ENCODE measurements around the gene CEACAM16.

Gene CEACAM16

GRCh38 chr19:44725251-44725650 lies 26.3 kb downstream of the CEACAM16 start:
- DNase-seq (ENCODE audit: low read depth in 2 of 2) = no peak

- DNase-seq (ENCODE audit: low read depth in 2 of 2) = no peak
These were observed 26.7 kb downstream of the CEACAM16 start for GRCh38 chr19:44725684-44726083.

DNA sequence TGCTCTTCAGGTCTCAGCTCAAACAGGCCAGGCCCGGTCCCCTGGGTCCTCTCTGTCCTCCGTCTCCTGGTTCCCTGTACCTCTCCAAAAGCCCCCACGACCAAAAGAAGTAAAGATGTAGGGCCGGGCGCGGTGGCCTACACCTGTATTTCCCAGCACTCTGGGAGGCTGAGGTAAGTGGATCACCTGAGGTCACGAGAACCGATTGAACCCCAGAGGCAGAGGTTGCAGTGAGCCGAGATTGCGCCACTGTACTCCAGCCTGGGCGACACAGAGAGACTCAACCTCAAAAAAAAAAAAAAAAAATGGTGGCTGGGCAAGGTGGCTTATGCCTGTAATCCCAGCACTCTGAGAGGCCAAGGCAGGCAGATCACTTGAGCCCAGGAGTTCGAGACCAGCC lies 27.5 kb downstream of the CEACAM16 start:
- no peak for DNase-seq (ENCODE audit: low read depth in 2 of 2)

GRCh38 chr19:44728178-44728577 lies 29.2 kb downstream of the CEACAM16 start:
- DNase-seq (ENCODE audit: low read depth in 2 of 2) = no peak

DNA sequence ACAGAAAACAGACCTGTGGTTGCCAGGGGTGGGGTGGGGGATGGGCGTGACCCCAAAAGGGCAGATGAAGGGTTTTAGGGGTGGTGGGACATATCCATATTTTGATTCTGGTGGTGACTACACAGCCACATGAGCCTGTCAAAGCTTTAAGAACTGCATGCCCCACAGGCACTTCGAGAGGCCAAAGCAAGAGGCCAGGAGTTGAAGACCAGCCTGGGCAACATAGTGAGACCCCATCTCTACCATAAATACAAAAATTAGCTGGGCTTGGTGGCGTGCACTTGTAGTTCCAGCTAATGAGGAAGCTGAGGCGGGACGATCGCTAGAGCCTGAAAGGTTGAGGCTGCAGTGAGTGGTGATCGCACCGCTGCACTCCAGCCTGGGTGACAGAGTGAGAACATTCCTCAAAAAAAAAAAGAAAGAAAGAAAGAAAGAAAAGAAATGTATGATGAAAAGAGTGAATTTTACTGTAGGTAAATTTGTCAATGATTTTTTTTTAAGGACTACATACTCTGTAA lies 30.6 kb downstream of the CEACAM16 start:
- DNase-seq (ENCODE audit: low read depth in 2 of 2) = no peak

DNA sequence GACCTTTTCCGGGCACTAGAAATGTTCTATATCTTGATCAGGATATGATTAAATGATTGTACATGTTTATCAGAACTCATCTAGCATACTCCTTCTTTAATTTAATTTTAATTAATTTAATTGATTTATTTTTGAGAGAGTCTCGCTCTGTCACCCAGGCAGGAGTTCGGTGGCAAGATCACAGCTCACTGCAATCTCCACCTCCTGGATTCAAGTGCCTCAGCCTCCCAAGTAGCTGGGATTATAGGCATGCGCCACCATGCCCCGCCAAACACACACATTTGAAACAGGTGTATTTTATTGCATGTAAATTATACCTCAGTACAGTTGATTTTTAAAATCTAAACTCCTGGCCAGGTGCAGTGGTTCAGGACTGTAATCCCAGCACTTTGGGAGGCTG lies 32.1 kb downstream of the CEACAM16 start:
- no peak for DNase-seq (ENCODE audit: low read depth in 2 of 2)

DNA sequence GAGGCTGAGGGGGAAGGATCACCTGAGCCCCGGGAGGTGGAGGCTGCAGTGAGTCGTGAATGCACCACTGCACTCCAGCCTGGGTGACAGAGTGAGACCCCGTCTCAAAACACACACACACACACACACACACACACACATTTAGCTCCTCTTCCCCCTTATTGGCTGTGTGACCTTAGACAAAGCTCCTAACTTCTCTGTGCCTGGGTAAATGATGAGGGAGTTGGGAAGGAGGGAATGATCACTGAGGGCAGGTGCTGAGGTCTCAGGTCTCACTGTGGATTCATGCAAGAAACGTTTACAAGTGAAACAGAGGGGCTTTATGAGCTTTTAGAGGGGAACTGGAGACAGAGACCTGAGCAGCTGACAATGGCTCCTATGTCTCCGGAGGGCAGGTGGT lies 32.7 kb downstream of the CEACAM16 start:
- DNase-seq (ENCODE audit: low read depth in 2 of 2) = no peak

DNA sequence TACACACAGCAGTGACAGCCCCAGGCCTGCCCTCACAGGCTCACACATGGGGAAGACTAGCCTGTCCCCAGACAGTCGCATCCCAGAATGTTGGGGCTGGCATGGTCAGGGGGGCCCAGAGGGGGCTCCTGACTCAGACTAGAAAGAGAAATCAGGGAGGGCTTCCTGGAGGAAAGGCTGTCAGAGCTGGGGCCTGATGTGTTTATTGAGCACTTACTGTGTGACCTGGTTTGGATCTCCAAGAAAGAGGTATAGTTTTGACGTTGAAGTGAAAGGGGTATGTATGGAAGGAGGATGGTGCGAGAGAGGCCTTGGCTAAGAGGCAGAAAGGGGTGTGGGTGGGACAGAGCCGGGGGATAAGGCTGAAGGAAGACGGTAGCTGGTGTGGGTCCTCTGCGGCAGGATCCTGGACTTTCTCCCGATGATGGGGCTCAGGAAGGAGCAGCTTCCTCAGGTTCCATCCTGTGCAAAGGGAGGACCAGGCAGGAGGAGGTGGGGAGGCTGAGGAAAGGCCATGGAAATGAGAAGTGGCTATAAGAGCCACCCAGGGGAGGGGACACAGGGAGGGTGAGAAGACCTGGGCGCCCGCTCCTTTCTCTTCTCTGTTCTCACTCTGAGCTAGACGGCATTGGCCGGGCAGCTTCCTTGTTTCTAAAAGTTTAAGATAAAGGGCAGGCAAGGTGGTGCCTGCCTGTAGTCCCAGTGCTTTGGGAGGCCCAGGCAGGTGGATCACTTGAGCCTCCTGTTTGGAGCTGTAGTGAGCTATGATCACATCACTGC lies 33.5 kb downstream of the CEACAM16 start:
- no peak for DNase-seq (ENCODE audit: low read depth in 2 of 2)

- no peak for DNase-seq (ENCODE audit: low read depth in 2 of 2)
These were observed 35.4 kb downstream of the CEACAM16 start for GRCh38 chr19:44734357-44734756.

DNA sequence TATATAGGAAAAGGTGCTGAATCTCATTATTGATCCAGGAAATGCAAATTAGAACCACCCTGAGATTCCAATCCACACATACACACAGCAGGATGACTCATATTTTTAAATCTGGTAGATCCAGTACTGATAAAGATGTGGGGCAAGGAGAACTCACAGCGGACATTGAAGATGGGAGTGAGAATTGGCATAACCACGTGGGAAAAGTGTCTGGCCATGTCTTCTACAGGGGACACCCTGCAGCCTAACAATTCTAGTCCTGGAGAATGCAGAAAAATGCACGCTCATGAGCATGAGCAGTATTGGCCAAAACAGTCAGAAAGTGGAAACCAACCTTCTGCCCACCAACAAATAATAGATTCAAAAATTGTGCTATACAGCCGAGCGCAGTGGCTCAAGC lies 36.1 kb downstream of the CEACAM16 start:
- DNase-seq (ENCODE audit: low read depth in 2 of 2) = no peak

DNA sequence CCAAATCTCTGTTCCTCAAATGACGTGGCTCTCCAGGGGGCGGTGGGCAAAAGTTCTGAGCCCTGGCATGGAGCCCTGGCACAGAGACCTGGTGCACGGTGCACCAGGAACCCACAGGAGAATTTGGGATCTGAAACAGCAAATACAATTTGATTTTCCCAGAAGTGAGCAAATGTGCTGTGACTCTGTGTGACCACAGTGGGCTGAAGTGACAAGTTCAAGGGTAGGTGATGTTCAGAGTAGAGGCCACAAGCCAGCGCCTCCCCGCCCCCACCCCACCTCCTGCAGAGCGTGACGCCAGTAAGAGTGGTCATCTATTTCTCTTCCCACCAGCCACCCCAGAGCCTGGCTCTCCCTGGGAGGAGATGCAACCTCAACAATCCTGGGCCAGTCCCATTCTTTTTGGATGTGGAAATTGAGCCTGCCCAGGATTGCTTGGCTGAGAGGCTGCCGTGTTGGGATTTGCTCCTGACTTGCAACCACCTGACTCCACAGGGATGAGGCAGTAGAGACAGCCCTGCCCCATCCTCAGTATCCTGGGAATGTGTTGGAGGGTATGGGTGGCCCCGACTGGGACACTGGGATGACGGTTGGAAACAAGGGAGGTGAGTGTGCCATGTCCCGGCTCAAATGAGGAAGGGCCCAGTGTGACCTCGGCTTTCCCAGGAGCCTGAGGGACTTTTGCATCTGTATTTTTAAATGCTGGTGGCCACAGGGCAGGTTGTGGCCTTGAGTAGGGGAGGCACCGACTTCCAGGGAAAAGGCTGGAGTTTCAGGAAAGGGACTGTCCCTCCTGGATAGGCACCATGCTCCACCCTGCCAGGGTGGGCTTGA lies 38.5 kb downstream of the CEACAM16 start:
- no peak for DNase-seq (ENCODE audit: low read depth in 2 of 2)

GRCh38 chr19:44738136-44738535 lies 39.2 kb downstream of the CEACAM16 start:
- DNase-seq (ENCODE audit: low read depth in 2 of 2) = no peak

DNA sequence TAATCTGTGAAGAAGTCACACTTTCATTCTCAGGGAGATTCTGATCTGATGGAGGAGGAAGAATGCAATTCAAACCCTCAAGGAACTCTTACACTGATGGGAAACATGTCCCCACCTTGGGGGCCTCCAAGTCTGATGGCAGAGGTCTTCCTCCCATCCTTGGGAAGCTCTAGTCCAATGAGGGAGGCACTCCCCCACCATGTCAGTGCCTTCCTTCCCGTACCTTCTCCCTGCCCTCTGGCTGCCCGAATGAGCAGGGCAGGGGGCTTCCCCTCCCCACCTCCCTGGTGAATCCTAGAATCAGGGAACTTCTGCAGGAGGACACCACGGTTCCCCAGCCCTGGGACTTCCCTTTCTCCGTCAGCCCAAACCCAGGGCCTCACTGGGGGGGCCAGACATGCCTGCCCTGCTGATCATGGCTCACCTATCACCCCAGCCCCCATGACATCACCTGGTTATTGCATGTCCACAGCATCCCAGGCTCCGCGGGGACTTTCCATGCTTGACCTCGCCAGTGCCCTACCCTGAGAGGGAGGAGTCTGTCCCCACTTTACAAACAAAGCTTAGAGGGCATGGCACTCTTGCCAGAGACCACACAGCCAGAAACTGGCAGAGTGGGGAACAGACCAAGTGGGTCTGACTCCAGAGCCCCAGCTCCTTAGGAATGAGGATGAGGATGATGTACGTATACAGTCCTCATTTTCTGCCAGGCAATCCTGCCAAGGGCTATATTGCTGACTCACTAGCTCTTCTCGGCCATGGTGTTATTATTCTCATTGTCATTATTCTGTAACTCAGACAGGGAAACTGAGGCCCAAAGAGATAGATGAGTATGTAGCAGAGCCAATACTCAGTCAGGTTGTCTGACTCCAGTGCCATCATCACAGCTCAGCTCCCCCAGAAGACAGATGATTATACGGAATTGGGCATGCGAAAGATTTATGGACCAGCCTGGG lies 39.9 kb downstream of the CEACAM16 start:
- no peak for DNase-seq (ENCODE audit: low read depth in 2 of 2)

- no peak for DNase-seq (ENCODE audit: low read depth in 2 of 2)
These were observed 41.4 kb downstream of the CEACAM16 start for GRCh38 chr19:44740351-44740824.

DNA sequence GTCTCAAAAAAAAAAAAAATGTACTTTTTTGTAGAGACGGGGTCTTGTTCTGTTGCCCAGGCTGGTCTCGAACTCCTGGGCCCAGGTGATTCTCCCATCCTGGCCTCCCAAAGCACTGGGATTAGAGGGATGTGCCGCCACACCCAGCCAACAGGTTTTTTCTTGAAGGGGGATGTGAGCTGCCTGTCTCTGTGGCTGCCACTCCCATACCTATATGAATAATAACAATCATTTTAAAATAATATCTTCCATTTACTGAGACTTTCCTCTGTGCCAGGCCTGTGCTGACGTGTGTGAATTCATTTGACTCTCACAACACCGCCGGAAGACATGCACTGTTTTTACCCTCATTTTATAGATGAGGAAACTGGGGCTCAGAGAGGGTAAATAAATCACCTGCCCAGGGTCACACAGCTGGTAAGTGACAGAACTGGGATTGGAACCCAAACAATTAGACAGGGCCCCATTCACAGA lies 42.3 kb downstream of the CEACAM16 start:
- no peak for DNase-seq (ENCODE audit: low read depth in 2 of 2)

GRCh38 chr19:44741841-44742329 lies 42.9 kb downstream of the CEACAM16 start:
- DNase-seq (ENCODE audit: low read depth in 2 of 2) = no peak

DNA sequence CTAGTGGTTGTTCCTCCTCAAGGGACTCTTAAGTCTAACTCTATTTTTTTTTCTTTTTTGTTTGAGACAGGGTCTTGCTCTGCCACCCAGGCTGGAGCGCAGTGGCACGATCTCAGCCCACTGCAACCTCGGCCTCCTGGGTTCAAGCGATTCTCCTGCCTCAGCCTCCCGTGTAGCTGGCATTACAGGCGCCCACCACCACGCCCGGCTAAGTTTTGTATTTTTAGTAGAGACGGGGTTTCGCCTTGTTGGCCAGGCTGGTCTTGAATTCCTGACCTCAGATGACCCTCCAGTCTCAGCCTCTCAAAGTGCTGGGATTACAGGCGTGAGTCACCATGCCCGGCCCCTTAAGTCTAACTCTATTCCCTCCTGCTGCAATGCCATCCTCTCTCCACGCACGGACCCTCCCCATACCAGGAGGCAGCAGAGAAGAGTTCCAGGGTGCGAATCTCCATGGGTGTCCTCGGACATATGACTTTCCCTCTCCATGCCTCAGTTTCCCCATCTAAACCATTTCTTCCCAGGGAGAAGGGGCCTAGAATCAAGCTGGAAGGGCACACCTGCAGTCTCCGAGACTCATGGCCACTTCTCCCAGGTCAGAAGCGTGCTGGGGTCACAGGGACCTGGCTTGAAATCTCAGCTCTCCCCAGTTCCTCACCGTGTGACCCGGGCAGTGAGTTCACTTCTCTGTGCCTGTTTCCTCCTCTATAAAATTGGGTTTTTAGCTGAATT lies 43.5 kb downstream of the CEACAM16 start:
- DNase-seq (ENCODE audit: low read depth in 2 of 2) = no peak

GRCh38 chr19:44744871-44745332 lies 46.0 kb downstream of the CEACAM16 start:
- DNase-seq (ENCODE audit: low read depth in 2 of 2) = no peak

- no peak for DNase-seq (ENCODE audit: low read depth in 2 of 2)
These were observed 46.4 kb downstream of the CEACAM16 start for GRCh38 chr19:44745341-44745831.

DNA sequence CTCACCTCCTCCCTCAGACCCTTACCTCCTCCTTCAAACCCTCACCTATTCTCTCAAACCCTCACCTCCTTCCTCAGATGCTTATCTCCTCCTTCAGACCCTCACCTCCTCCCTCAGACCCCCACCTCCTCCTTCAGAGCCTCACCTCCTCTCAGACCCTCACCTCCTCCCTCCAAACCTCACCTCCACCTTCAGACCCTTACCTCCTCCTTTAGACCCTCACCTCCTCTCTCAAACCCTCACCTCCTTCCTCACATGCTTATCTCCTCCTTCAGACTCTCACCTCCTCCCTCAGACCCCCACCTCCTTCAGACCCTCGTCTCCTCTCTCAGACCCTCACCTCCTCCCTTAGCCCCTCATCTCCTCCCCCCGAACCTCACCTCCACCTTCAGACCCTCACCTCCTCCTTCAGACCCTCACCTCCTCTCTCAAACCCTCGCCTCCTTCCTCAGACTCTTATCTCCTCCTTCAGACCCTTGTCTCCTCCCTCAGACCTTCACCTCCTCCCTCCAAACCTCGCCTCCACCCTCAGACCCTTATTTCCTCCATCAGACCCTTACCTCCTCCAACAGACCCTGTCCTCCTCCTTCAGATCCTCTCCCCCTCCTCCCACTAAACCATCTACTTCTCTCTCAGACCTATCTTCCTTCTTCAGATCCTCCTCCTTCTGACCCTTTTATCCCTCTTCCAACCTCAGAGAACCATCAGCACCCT lies 47.1 kb downstream of the CEACAM16 start:
- no peak for DNase-seq (ENCODE audit: low read depth in 2 of 2)
